OCI-LY7 (cell line): ENCODE measurements around the gene PHF12.

Source experiments
- EZH2phosphoT487 ChIP-seq: fragments of 200-600 bp; sonication (generic); IDR thresholded peaks from 2 replicates; pipeline ENCODE4 v1.6.1; 2018; ENCODE audit warnings: low read depth, borderline replicate concordance, mild to moderate bottlenecking, mixed run types, antibody characterized with exemption, low read length, moderate library complexity, mixed read lengths
- TF ChIP-seq, protein P1 (sequence below): fragments of 200-600 bp; sonication (generic); conservative IDR thresholded peaks from 2 replicates; pipeline ENCODE4 v1.5.1; 2014; ENCODE audit warnings: mild to moderate bottlenecking, antibody characterized with exemption, low read length, moderate library complexity, mixed read lengths

DNA sequence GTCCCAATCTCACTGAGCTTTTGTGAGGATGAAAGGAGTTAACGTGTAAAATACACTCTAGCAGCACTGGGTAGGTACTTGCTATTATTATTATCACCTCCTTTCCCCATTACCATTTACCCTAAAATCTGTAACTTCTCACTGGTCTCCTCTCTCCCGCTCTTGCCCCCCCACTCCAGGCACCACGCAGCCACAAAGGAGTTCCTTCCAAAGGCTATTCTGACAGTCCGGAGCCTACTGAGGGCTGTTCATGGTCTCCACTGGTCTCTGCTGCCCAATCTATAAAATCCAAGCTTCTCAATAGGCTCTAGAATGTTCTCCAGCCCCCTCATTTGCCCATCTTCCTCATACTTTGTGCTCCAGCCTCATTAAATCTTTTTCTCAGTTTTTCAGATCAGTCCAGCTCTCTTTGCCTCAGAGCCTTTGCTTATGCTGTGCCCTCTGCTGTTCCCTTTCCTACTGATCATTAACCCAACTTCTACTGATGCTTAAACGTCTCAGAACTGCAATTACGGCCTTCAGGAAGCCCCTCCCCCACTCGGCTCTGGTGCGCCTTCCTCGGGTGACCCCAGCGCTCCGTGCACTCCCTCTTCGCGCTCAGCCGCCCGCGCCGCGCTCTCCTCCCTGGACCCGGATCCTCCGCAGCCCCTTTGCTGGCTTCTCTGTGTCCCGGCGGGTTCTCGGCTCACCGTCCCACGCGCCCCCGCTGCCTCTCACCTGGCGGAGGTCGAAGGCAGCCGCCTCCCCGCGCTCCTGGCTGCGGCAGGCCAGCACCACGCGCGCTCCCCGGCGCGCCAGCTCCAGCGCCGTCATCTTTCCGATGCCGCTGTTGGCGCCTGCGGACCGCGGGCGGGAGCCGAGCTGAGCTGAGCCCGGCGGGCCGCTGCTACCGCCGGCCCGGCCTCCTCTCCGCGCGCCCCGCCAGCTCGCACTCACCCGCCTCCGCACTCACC, 49.2 kb downstream of the PHF12 start:
- TF ChIP-seq, protein P1, sequence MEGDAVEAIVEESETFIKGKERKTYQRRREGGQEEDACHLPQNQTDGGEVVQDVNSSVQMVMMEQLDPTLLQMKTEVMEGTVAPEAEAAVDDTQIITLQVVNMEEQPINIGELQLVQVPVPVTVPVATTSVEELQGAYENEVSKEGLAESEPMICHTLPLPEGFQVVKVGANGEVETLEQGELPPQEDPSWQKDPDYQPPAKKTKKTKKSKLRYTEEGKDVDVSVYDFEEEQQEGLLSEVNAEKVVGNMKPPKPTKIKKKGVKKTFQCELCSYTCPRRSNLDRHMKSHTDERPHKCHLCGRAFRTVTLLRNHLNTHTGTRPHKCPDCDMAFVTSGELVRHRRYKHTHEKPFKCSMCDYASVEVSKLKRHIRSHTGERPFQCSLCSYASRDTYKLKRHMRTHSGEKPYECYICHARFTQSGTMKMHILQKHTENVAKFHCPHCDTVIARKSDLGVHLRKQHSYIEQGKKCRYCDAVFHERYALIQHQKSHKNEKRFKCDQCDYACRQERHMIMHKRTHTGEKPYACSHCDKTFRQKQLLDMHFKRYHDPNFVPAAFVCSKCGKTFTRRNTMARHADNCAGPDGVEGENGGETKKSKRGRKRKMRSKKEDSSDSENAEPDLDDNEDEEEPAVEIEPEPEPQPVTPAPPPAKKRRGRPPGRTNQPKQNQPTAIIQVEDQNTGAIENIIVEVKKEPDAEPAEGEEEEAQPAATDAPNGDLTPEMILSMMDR: no peak
- no peak for TF ChIP-seq EZH2phosphoT487
